Pons (tissue), 1 donor: Measurements from ENCODE around the gene CNDP1.
"Not testable (repeated sequence)": the region's sequence is repeated elsewhere in the genome, so short reads cannot be mapped to it uniquely, and the experiment has no call there.

Experiments
- DNase-seq: peaks from one replicate; pipeline ENCODE4 v3.0.0-alpha.2; 2016; ENCODE audit warnings: low spot score

The CNDP1 gene

GRCh38 chr18:74520096-74520833 lies 14.0 kb upstream of the CNDP1 start:
- no peak for DNase-seq

- DNase-seq, result no peak
Observed at GRCh38 chr18:74521068-74521725, 13.1 kb upstream of the CNDP1 start.

GRCh38 chr18:74522635-74523548 lies 11.4 kb upstream of the CNDP1 start:
- no peak for DNase-seq

GRCh38 chr18:74524097-74524496 lies 10.2 kb upstream of the CNDP1 start:
- peak; percentile 49 for DNase-seq

GRCh38 chr18:74524915-74525314 lies 9.4 kb upstream of the CNDP1 start:
- DNase-seq, result not testable (repeated sequence)

- DNase-seq, result no peak
Observed at GRCh38 chr18:74525741-74526140, 8.6 kb upstream of the CNDP1 start.

GRCh38 chr18:74526488-74526887 lies 7.8 kb upstream of the CNDP1 start:
- no peak for DNase-seq

GRCh38 chr18:74528478-74528877 lies 5.8 kb upstream of the CNDP1 start:
- DNase-seq, result no peak

- DNase-seq, result peak; percentile 94
Observed at GRCh38 chr18:74528913-74529312, 5.4 kb upstream of the CNDP1 start.

GRCh38 chr18:74529378-74529777 lies 4.9 kb upstream of the CNDP1 start:
- no peak for DNase-seq

GRCh38 chr18:74529811-74530583 lies 4.3 kb upstream of the CNDP1 start:
- no peak for DNase-seq

- DNase-seq, result no peak
Observed at GRCh38 chr18:74530584-74530862, 3.8 kb upstream of the CNDP1 start.

GRCh38 chr18:74531043-74531442 lies 3.3 kb upstream of the CNDP1 start:
- DNase-seq, result no peak

GRCh38 chr18:74532511-74533025 lies 1.7 kb upstream of the CNDP1 start:
- DNase-seq, result no peak

- no peak for DNase-seq
Observed at GRCh38 chr18:74533666-74534065, 634 bp upstream of the CNDP1 start.

GRCh38 chr18:74534981-74535649 lies 815 bp downstream of the CNDP1 start:
- no peak for DNase-seq

- no peak for DNase-seq
Observed at GRCh38 chr18:74539289-74539688, 5.0 kb downstream of the CNDP1 start.

- peak; percentile 52 for DNase-seq
Observed at GRCh38 chr18:74540652-74541421, 6.5 kb downstream of the CNDP1 start.

GRCh38 chr18:74541703-74542555 lies 7.6 kb downstream of the CNDP1 start:
- DNase-seq, result peak; percentile 96

- peak; percentile 61 for DNase-seq
Observed at GRCh38 chr18:74544898-74545297, 10.6 kb downstream of the CNDP1 start.
